ENCODE measurements around the gene SCGB2B2. TPM values are rescaled to one million over a fixed set of nuclear protein-coding genes. Genes with fewer than 3 reads are reported as not detected.

Gene SCGB2B2
- polyA plus RNA-seq, 2 of the 4 experiments (the other 2 are of a cell fraction) = 0.21 to 0.26 TPM

GRCh38 chr19:34715357-34715756 is 38.4 kb upstream of the SCGB2B2 start:
- TF ChIP-seq EHMT2 (IDR thresholded peaks at IDR 0.05; ENCODE audit: low read depth) (no peak), POLR2AphosphoS2 (conservative IDR thresholded peaks at IDR 0.05; ENCODE audit: low read length) (no peak)
- CTCF ChIA-PET = interaction anchor here (1.0 kb wide), 1 partner anchor 76 kb away, joined by 5 read pairs; no protein-coding TSS in a partner anchor

GRCh38 chr19:34713262-34713637 is 36.3 kb upstream of the SCGB2B2 start:
- ChIA-PET CTCF (interaction anchor here (0.6 to 5.1 kb wide), 46 partner anchors 9 to 1307 kb away, joined by 3 to 42 read pairs (median 4); partner anchors contain the start of gene ZNF181), POLR2A (no interaction called here)
- TF ChIP-seq POLR2A (IDR thresholded peaks at IDR 0.05; ENCODE audit: low read length) (no peak), HMGXB4 (CRISPR knock-in tag; IDR thresholded peaks at IDR 0.05; ENCODE audit: borderline replicate concordance) (no peak), GATA3 (IDR thresholded peaks at IDR 0.05; ENCODE audit: borderline replicate concordance) (no peak), CHD4 (IDR thresholded peaks at IDR 0.05; ENCODE audit: borderline replicate concordance) (no peak), FOSB (CRISPR knock-in tag; IDR thresholded peaks at IDR 0.05) (no peak), ZC3H11A (IDR thresholded peaks at IDR 0.05) (no peak), E2F6 (IDR thresholded peaks at IDR 0.05; ENCODE audit: borderline replicate concordance, low read depth) (no peak), ZFP36 (IDR thresholded peaks at IDR 0.05; ENCODE audit: borderline replicate concordance, partially characterized antibody) (no peak), KDM5A (IDR thresholded peaks at IDR 0.05) (no peak)
- FAIRE-seq = no peak
- peaks cover 68% of the 10 kb centered on the region for H3K9me3 ChIP-seq
- H3K4me3 ChIP-seq = no peak overlapping the region
- peak in 1 of 2 experiments; percentile 34 for DNase-seq (ENCODE audit: low read depth in 1 of 2, low spot score in 1 of 2)
- 0 out of 6 replicates have a peak, but pooled peaks of 1 of the 2 experiments have one; percentile 23 for ATAC-seq
- no peak overlapping the region for H3K27ac ChIP-seq
- no peaks in the 10 kb centered on the region for H3K4me1 ChIP-seq
- WGBS (ENCODE audit: missing lambda C conversion rate) = 41% methylated on average over 2 of the region's 2 CpGs
- no peak overlapping the region for H3K4me2 ChIP-seq

More at GRCh38 chr19:34715357-34715756, 38.4 kb upstream of the SCGB2B2 start:
- no peak for ATAC-seq
- POLR2A ChIA-PET = no interaction called here
- Histone ChIP-seq H3K27ac (no peak overlapping the region), H3K4me1 (no peaks in the 10 kb centered on the region), H3K9me3 (peaks cover 67% of the 10 kb centered on the region), H3K4me2 (no peak overlapping the region), H3K4me3 (no peak overlapping the region)
- FAIRE-seq = peak; percentile 96
- no peak for DNase-seq (ENCODE audit: low read depth in 1 of 2, low spot score in 1 of 2)

GRCh38 chr19:34712395-34713261 is 35.7 kb upstream of the SCGB2B2 start:
- 15% methylated on average over 11 of the region's 11 CpGs for WGBS (ENCODE audit: missing lambda C conversion rate)
- H3K4me1 ChIP-seq = no peaks in the 10 kb centered on the region
- ChIA-PET CTCF (interaction anchor here (0.6 to 5.1 kb wide), 66 partner anchors 9 to 1491 kb away, joined by 3 to 42 read pairs (median 4); partner anchors contain the start of gene ZNF181), POLR2A (no interaction called here)
- no peak overlapping the region for H3K27ac ChIP-seq
- no peak overlapping the region for H3K4me3 ChIP-seq
- H3K9me3 ChIP-seq = peaks cover 72% of the 10 kb centered on the region
- H3K4me2 ChIP-seq = no peak overlapping the region
- ATAC-seq = peak; percentile 75 to 95; a peak in 5 of 6 replicates
- FAIRE-seq = peak; percentile 98
- TF ChIP-seq CTCF (IDR thresholded peaks at IDR 0.05) = peak; percentile 93
- TF ChIP-seq RAD21 (conservative IDR thresholded peaks at IDR 0.05 in 1 of 2, IDR thresholded peaks at IDR 0.05 in 1 of 2) = peak; percentile 94 to 97
- 0 out of 5 replicates have a peak, but pooled peaks of 1 of the 2 experiments have one; percentile 24 for TF ChIP-seq JUN (IDR thresholded peaks at IDR 0.05)
- TF ChIP-seq MAX (IDR thresholded peaks at IDR 0.05) = peak; percentile 81; the same call in 1 of the 2 replicates
- no peak for TF ChIP-seq KDM5A (IDR thresholded peaks at IDR 0.05)
- peak; percentile 81 for TF ChIP-seq SMC3 (IDR thresholded peaks at IDR 0.05)
- TF ChIP-seq FOSB (CRISPR knock-in tag; IDR thresholded peaks at IDR 0.05) = no peak
- TF ChIP-seq USF2 (IDR thresholded peaks at IDR 0.05) = peak; percentile 56
- DNase-seq (ENCODE audit: low read depth in 1 of 2, low spot score in 1 of 2) = peak; percentile 77 to 90
